DMS79 treated with DMSO at 0.1 percent for 48 hours (cell line): ENCODE results near the gene REV3L.
"Not testable (repeated sequence)": the region's sequence is repeated elsewhere in the genome, so short reads cannot be mapped to it uniquely, and the experiment has no call there.

Source experiments
- DNase-seq: peaks from one replicate; lab custom pipeline; 2025; lab: John Stamatoyannopoulos, UW

REV3L gene

GRCh38 chr6:111492499-111492898, 9.5 kb upstream of the REV3L start:
- DNase-seq, result no peak

- no peak for DNase-seq
Observed at GRCh38 chr6:111490067-111490466, 7.0 kb upstream of the REV3L start.

- DNase-seq, result no peak
Observed at GRCh38 chr6:111487661-111488060, 4.6 kb upstream of the REV3L start.

GRCh38 chr6:111486921-111487320, 3.9 kb upstream of the REV3L start:
- no peak for DNase-seq

- no peak for DNase-seq
Observed at GRCh38 chr6:111486475-111486874, 3.5 kb upstream of the REV3L start.

- DNase-seq, result no peak
Observed at GRCh38 chr6:111485342-111485741, 2.3 kb upstream of the REV3L start.

GRCh38 chr6:111484633-111484930, 1.6 kb upstream of the REV3L start:
- peak; percentile 80 for DNase-seq

- peak; percentile 92 for DNase-seq
Observed at GRCh38 chr6:111483736-111484632, 966 bp upstream of the REV3L start.

GRCh38 chr6:111482188-111482958, 645 bp downstream of the REV3L start:
- peak; percentile 51 for DNase-seq

- no peak for DNase-seq
Observed at GRCh38 chr6:111481836-111482187, 1.2 kb downstream of the REV3L start.

GRCh38 chr6:111480988-111481822, 1.8 kb downstream of the REV3L start:
- peak; percentile 61 for DNase-seq

GRCh38 chr6:111478749-111479148, 4.3 kb downstream of the REV3L start:
- DNase-seq, result peak; percentile 70

GRCh38 chr6:111478064-111478476, 4.9 kb downstream of the REV3L start:
- DNase-seq, result no peak

GRCh38 chr6:111477481-111477938, 5.5 kb downstream of the REV3L start:
- no peak for DNase-seq

GRCh38 chr6:111476061-111476460, 7.0 kb downstream of the REV3L start:
- not testable (repeated sequence) for DNase-seq

- no peak for DNase-seq
Observed at GRCh38 chr6:111474771-111475170, 8.2 kb downstream of the REV3L start.

GRCh38 chr6:111474106-111474505, 8.9 kb downstream of the REV3L start:
- DNase-seq, result no peak

GRCh38 chr6:111472933-111473435, 10.0 kb downstream of the REV3L start:
- no peak for DNase-seq

GRCh38 chr6:111471958-111472357, 11.1 kb downstream of the REV3L start:
- DNase-seq, result no peak

GRCh38 chr6:111471533-111471932, 11.5 kb downstream of the REV3L start:
- no peak for DNase-seq

- no peak for DNase-seq
Observed at GRCh38 chr6:111470991-111471390, 12.0 kb downstream of the REV3L start.

GRCh38 chr6:111469543-111469942, 13.5 kb downstream of the REV3L start:
- DNase-seq, result no peak
